HUDEP-2 (cell line): ENCODE results near the gene ZMYM1.
"Not testable (repeated sequence)": the region's sequence is repeated elsewhere in the genome, so short reads cannot be mapped to it uniquely, and the experiment has no call there.

Experiments
- DNase-seq, 76 experiments: peaks; one replicate each; lab custom pipeline; 2025; ENCODE audit not compliant: unreplicated experiment in 76 of 76; lab: John Stamatoyannopoulos, UW

ZMYM1 gene

GRCh38 chr1:35079003-35079930 is at the start of gene ZMYM1:
Gene ZMYM1 (plus strand): TSS chr1:35079385. CDS start chr1:35093988, 14,603 bp downstream.
- DNase-seq: peak in 68 of 76 experiments; percentile 7 to 71 (median 45)

GRCh38 chr1:35029761-35030160 is 49.4 kb upstream of the ZMYM1 start:
- no peak for DNase-seq

- peak in 2 of 76 experiments; percentile 0 to 4 for DNase-seq
Observed at GRCh38 chr1:35030338-35030737, 48.8 kb upstream of the ZMYM1 start.

GRCh38 chr1:35030756-35031446 is 48.3 kb upstream of the ZMYM1 start:
- DNase-seq: peak in 49 of 76 experiments; percentile 3 to 62 (median 23)

- DNase-seq: no peak
Observed at GRCh38 chr1:35032384-35032739, 46.8 kb upstream of the ZMYM1 start.

GRCh38 chr1:35033346-35033745 is 45.8 kb upstream of the ZMYM1 start:
- DNase-seq: no peak

GRCh38 chr1:35036621-35037020 is 42.6 kb upstream of the ZMYM1 start:
- DNase-seq: no peak

- no peak for DNase-seq
Observed at GRCh38 chr1:35037206-35037605, 42.0 kb upstream of the ZMYM1 start.

- DNase-seq: no peak
Observed at GRCh38 chr1:35038723-35039122, 40.5 kb upstream of the ZMYM1 start.

GRCh38 chr1:35043498-35043897 is 35.7 kb upstream of the ZMYM1 start:
- no peak for DNase-seq

- no peak for DNase-seq
Observed at GRCh38 chr1:35044431-35044830, 34.8 kb upstream of the ZMYM1 start.

- no peak for DNase-seq
Observed at GRCh38 chr1:35046730-35047129, 32.5 kb upstream of the ZMYM1 start.

- no peak for DNase-seq
Observed at GRCh38 chr1:35047188-35047858, 31.9 kb upstream of the ZMYM1 start.

- no peak for DNase-seq
Observed at GRCh38 chr1:35049116-35049515, 30.1 kb upstream of the ZMYM1 start.

- no peak for DNase-seq
Observed at GRCh38 chr1:35053433-35053832, 25.8 kb upstream of the ZMYM1 start.

GRCh38 chr1:35054282-35054681 is 24.9 kb upstream of the ZMYM1 start:
- DNase-seq: not testable (repeated sequence)

GRCh38 chr1:35058321-35058720 is 20.9 kb upstream of the ZMYM1 start:
- not testable (repeated sequence) for DNase-seq

GRCh38 chr1:35058988-35059387 is 20.2 kb upstream of the ZMYM1 start:
- no peak for DNase-seq

- peak in 2 of 76 experiments; percentile 1 to 7 for DNase-seq
Observed at GRCh38 chr1:35062518-35063196, 16.5 kb upstream of the ZMYM1 start.

GRCh38 chr1:35064265-35064664 is 14.9 kb upstream of the ZMYM1 start:
- DNase-seq: no peak

GRCh38 chr1:35069746-35070145 is 9.4 kb upstream of the ZMYM1 start:
- DNase-seq: no peak
